T-helper 9 cell (primary cell): ENCODE data around the gene SUPT20HL2.
"Not testable (repeated sequence)": the region's sequence is repeated elsewhere in the genome, so short reads cannot be mapped to it uniquely, and the experiment has no call there.

Source experiments
- DNase-seq: peaks from one replicate; pipeline ENCODE4 v3.0.0-alpha.2; 2020
- total RNA-seq, 2 donors: gene quantifications; one replicate each; lab custom pipeline; 2026; lab: John Stamatoyannopoulos, UW

The SUPT20HL2 gene
- total RNA-seq, result 0 reads per million in 2 donors

- no peak for DNase-seq
Observed at GRCh38 chrX:24314019-24314635, at the start of gene SUPT20HL2. SUPT20HL2 (minus strand) TSS chrX:24314069; CDS start chrX:24313315, 754 bp downstream.

DNA sequence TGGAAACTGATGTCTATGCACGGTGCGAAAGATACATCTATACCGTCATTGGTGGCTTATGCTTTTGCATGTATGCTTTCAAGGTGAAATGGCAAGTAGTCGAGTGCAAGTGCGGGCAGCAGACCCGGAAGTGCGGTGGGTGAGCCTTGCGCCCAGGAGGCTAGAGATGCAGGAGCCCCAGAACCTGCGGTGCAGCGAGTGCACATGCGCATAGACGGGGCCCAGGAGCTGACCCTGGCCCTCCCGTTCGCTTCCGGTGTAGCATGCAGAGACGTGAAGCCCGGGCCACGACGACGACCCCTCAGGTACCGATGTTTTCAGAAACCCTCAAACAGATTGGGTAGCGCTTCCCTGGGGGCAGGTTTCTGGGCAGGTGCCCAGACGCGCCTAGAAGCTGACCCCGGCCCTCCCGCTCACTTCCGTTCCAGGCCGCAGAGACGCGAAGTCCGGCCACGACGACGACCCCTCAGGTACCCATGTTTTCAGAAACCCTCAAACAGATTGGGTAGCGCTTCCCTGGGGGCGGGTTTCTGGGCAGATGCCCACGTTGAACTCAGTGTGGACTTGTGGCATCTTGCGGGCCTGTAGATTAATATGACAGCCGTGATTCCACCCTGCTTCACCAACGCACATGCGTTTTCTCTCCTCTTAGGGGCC, 48.3 kb upstream of the SUPT20HL2 start:
- DNase-seq, result not testable (repeated sequence)

DNA sequence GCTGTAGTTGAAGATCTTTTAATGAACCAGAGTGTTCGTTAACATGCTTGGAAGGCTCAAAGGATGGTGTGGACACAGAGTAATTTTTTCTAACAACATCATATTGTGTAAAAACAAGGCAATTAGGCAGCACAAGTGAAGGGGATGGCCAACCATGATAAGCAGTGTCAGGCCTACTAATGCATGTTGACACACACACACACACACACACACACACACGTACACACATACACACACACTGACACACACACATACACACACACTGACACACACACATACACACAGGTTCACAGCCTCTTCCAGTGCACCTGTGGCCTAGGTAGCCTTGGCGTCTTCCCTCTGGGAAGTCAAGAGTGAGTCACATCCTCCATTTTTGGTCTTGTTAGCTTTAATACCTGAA, 46.4 kb upstream of the SUPT20HL2 start, which contains the start of gene SUPT20HL1:
TSS of gene SUPT20HL1 (plus strand) at position 368 of the 400 bp plus-strand sequence. CDS start 2,122 bp downstream, outside the sequence.
- DNase-seq, result no peak

GRCh38 chrX:24357106-24357505, 43.2 kb upstream of the SUPT20HL2 start:
- no peak for DNase-seq

GRCh38 chrX:24355095-24355494, 41.2 kb upstream of the SUPT20HL2 start:
- no peak for DNase-seq

GRCh38 chrX:24350217-24350616, 36.3 kb upstream of the SUPT20HL2 start:
- no peak for DNase-seq

GRCh38 chrX:24347881-24348280, 34.0 kb upstream of the SUPT20HL2 start:
- DNase-seq, result no peak

- no peak for DNase-seq
Observed at GRCh38 chrX:24343719-24344118, 29.9 kb upstream of the SUPT20HL2 start.

DNA sequence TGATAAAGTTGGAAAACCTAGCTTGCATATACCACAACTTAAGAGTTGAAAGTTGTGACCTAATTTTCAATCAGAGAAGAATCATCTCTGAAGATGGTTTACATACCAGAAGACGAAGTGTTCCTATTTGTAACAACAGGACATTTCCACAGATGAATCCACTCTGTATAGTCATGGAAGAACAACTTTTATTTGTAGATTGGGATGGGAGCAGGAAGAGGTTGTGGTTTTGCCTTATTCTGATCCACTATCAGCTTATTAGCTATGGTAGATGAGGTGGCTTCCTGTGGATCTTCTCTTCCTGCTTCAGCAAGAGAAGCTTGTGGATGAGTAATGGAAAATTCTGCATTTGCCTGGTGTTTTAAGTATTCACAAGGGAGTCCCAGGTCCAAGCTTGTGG, 27.9 kb upstream of the SUPT20HL2 start:
- no peak for DNase-seq

DNA sequence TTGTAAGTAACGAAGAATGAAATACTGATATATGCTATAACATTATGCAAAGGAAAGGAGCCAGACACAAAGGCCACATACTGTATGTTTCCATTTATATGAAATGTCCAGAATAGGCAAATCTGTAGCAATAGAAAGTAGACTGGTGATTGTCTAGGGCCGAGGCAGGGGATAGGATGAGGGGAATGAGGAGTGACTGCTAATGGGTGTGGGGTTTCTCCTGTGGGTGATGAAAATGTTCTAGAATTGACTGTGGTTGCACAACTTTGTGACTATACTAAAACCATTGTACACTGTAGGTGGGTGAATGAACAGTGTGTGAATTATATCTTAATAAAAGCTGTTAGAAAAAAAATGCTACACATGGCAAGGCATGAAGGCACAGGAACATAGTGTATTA, 26.6 kb upstream of the SUPT20HL2 start:
- DNase-seq, result no peak

GRCh38 chrX:24339911-24340310, 26.0 kb upstream of the SUPT20HL2 start:
- DNase-seq, result no peak

GRCh38 chrX:24335871-24336270, 22.0 kb upstream of the SUPT20HL2 start:
- no peak for DNase-seq

- DNase-seq, result no peak
Observed at GRCh38 chrX:24334461-24334860, 20.6 kb upstream of the SUPT20HL2 start.

DNA sequence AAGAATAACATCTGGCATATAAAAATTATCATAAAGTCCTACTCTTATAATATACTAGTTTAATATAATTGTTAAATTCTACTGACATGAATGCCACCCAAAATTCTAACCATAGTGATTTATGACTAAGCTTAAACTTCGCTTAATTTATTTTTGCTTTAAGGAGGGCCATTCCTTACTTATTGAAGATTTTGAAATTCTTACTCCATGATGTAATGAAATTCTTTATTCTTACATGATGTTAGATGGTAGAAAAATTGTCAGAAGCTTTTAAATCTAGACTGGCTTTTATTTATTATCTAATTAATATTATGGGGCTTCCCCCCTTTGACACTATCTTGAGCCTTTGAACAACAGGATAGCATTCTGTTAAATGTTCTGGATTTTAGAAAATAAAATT, 19.5 kb upstream of the SUPT20HL2 start:
- DNase-seq, result no peak

- DNase-seq, result no peak
Observed at GRCh38 chrX:24332878-24333277, 19.0 kb upstream of the SUPT20HL2 start.

- no peak for DNase-seq
Observed at GRCh38 chrX:24325231-24325630, 11.4 kb upstream of the SUPT20HL2 start.

DNA sequence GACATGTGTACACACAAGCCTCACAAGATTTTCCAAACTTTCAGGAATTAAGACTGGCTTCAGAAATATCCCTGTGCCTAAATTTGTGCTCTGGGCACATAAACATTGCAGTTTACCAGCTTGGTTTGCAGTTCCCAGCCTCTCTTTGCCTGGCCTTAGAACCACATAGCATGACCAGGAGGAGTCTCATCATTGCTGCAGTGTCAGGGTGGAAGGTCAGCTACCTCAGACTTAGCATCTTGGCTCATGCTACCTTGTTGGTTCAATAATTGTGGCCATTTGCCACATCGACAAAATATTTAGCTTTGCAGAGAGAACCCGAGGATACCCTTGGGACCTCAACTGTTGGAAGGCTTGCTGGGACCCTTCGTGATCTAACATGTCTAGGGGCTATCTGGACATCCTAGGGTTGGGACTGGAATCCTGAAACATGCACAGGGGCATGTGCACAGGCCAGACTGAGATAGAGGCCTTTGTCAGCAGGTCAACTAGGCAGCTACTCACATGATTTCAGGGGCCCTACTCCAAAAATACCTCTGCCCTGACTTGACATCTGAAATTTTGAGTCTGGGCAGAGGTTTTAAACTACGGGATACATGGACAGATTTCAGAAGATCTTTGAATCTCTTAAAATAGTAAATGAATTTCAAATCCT, 8.0 kb upstream of the SUPT20HL2 start:
- no peak for DNase-seq

DNA sequence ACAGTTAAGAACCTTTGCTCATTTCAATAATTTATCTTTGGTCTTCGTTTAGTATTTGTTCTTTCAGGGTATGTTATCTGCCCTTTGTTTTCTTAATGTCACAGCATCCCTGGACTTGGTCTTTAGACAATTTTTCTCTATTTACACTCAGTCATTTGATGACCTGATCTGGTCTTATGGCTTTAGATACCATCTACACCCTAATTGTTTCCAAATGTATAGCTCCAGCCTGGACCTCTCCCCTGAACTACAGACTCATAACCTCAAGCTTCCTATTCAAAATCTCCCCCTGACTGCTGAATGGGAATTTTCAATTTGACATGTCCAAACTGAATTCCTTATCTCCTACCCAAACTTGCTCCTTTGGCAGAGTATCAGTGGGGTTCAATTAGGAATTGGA, 3.7 kb upstream of the SUPT20HL2 start:
- DNase-seq, result no peak

DNA sequence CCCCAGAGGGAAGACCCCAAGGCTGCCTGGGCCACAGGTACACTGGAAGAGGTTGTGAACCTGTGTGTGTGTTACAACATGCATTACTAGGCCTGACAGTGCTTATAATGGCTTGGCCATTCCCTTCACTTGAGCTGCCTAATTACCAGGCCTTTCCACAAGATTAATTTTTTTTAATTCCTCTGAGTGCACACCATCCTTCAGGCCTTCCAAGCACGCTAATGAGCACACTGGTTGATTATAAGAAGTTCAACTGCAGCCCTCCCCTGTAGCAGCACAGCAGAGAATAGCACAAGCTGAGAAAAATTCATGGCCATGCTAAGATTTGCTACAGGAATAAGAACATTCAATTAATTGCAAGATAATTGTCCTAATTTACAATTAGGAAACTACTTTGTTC, 2.2 kb upstream of the SUPT20HL2 start:
- DNase-seq, result no peak

GRCh38 chrX:24312249-24312607, 1.6 kb downstream of the SUPT20HL2 start:
- not testable (repeated sequence) for DNase-seq

DNA sequence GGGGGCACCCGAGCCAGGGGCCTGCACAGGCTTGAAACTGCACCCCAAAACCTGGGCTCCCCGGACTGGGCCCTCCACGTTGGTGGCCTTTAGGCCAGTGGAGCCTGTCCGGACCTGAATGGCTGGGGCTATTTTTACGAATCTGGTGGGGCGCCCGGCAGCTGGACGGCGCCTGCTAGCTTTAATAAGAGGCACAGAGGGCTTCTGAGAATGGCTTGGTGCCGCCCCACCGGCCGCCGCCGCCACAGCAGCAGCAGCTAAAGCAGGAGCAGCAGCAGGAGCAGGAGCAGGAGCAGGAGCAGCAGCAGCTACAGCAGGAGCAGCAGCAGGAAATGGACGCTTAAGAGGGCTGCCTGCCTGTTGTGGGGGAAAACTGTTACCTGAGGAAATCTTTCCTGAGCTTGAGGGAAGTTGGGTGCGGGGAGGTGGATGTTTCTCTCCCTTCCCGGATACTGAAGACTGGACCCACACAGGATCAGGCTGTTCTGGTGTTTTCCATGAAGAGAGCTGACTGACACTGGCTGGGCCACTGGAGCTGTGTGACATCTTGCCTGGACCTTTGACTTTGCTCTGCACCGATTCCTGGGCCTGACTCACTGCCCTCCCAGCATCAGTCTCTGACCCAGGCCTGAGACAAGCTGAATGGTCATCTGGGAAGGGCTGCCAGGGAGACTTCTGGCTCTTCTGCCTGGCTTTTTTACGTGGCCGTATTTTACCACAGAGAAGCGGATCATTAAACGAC, 2.2 kb downstream of the SUPT20HL2 start:
- DNase-seq, result not testable (repeated sequence)

DNA sequence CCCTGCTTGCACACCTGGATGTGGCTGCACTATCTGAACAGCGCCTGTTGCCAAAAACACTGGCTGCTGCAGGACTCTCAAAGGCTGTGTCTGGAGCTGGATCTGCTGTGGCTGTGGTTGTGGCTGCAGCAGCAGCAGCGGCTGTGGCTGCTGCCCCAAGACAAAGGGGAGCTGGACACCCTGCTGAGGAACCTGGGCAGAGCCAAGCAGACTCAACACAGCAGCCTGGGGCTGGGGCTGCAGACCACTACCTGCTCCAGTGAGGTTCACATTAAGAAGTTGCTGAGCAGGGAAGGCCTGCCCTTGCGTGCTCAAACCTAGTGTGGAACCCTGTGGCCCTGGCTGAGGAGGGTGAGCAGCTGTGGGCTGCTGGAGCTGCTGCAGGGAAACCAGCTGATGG, 3.0 kb downstream of the SUPT20HL2 start:
- not testable (repeated sequence) for DNase-seq
